SIG-M5 treated with dmso at 0.1 percent for 504 hours (cell line): ENCODE results near the gene IMMP2L.
"Not testable (repeated sequence)": the region's sequence is repeated elsewhere in the genome, so short reads cannot be mapped to it uniquely, and the experiment has no call there.

Source experiments
- DNase-seq: peaks from one replicate; lab custom pipeline; 2025; ENCODE audit not compliant: unreplicated experiment; lab: John Stamatoyannopoulos, UW

IMMP2L gene

GRCh38 chr7:111270794-111271193 lies 291.5 kb downstream of the IMMP2L start:
- not testable (repeated sequence) for DNase-seq

GRCh38 chr7:111268941-111269340 lies 293.4 kb downstream of the IMMP2L start:
- no peak for DNase-seq

GRCh38 chr7:111266613-111267012 lies 295.7 kb downstream of the IMMP2L start:
- no peak for DNase-seq

GRCh38 chr7:111265394-111265793 lies 296.9 kb downstream of the IMMP2L start:
- DNase-seq: no peak

GRCh38 chr7:111264981-111265380 lies 297.3 kb downstream of the IMMP2L start:
- DNase-seq: no peak

GRCh38 chr7:111264111-111264868 lies 298.0 kb downstream of the IMMP2L start:
- no peak for DNase-seq

- no peak for DNase-seq
These were observed 299.8 kb downstream of the IMMP2L start for GRCh38 chr7:111262293-111263116.

GRCh38 chr7:111261496-111261895 lies 300.8 kb downstream of the IMMP2L start:
- DNase-seq: no peak

- no peak for DNase-seq
These were observed 302.3 kb downstream of the IMMP2L start for GRCh38 chr7:111259991-111260390.

GRCh38 chr7:111256391-111256790 lies 305.9 kb downstream of the IMMP2L start:
- DNase-seq: no peak

GRCh38 chr7:111255576-111255975 lies 306.7 kb downstream of the IMMP2L start:
- no peak for DNase-seq

GRCh38 chr7:111251365-111251764 lies 310.9 kb downstream of the IMMP2L start:
- not testable (repeated sequence) for DNase-seq

- DNase-seq: not testable (repeated sequence)
These were observed 312.5 kb downstream of the IMMP2L start for GRCh38 chr7:111249807-111250206.

GRCh38 chr7:111242141-111242755 lies 320.0 kb downstream of the IMMP2L start:
- no peak for DNase-seq

- no peak for DNase-seq
These were observed 321.9 kb downstream of the IMMP2L start for GRCh38 chr7:111240371-111240770.

GRCh38 chr7:111239437-111239836 lies 322.9 kb downstream of the IMMP2L start:
- no peak for DNase-seq

GRCh38 chr7:111238886-111239285 lies 323.4 kb downstream of the IMMP2L start:
- no peak for DNase-seq

GRCh38 chr7:111235709-111236108 lies 326.6 kb downstream of the IMMP2L start:
- no peak for DNase-seq

- DNase-seq: peak; percentile 28
These were observed 329.8 kb downstream of the IMMP2L start for GRCh38 chr7:111232249-111233084.

GRCh38 chr7:111229916-111230315 lies 332.4 kb downstream of the IMMP2L start:
- DNase-seq: no peak
